IMR-90 (cell line): ENCODE results near the gene IFI35.
"Not testable (repeated sequence)": the region's sequence is repeated elsewhere in the genome, so short reads cannot be mapped to it uniquely, and the experiment has no call there.

Experiments
- BHLHE40 ChIP-seq: fragments of 150-350 bp; IDR thresholded peaks from 2 replicates; pipeline ENCODE4 v1.6.1; 2016; ENCODE audit warnings: mild to moderate bottlenecking, low read depth, low read length
- CEBPB ChIP-seq: IDR thresholded peaks from 2 replicates; pipeline ENCODE4 v1.6.1; 2012; ENCODE audit warnings: low read depth, low read length, improper control_type of control experiment
- FOS ChIP-seq: fragments of 150-350 bp; IDR thresholded peaks from 2 replicates; pipeline ENCODE4 v1.6.1; 2016; ENCODE audit warnings: low read depth, low read length
- MAZ ChIP-seq: IDR thresholded peaks from 2 replicates; pipeline ENCODE4 v1.6.1; 2012; ENCODE audit warnings: low read depth, mild to moderate bottlenecking, low read length, improper control_type of control experiment, moderate library complexity, borderline replicate concordance
- POLR2A ChIP-seq: IDR thresholded peaks from 2 replicates; pipeline ENCODE4 v1.6.1; 2012; ENCODE audit warnings: mild to moderate bottlenecking, low read depth, low read length
- RAD21 ChIP-seq: IDR thresholded peaks from 2 replicates; pipeline ENCODE4 v1.6.1; 2012; ENCODE audit warnings: low read length, improper control_type of control experiment
- RCOR1 ChIP-seq: IDR thresholded peaks from 2 replicates; pipeline ENCODE4 v1.6.1; 2012; ENCODE audit warnings: mild to moderate bottlenecking, low read length, improper control_type of control experiment; ENCODE audit not compliant: insufficient replicate concordance
- RFX5 ChIP-seq: IDR thresholded peaks from 2 replicates; pipeline ENCODE4 v1.8.0; 2012; ENCODE audit warnings: low read depth, mild to moderate bottlenecking, low read length, moderate library complexity
- SMC3 ChIP-seq: fragments of 150-350 bp; IDR thresholded peaks from 2 replicates; pipeline ENCODE4 v1.6.1; 2016; ENCODE audit warnings: low read depth, mild to moderate bottlenecking, antibody characterized with exemption, low read length, moderate library complexity
- USF2 ChIP-seq: fragments of 150-350 bp; IDR thresholded peaks from 2 replicates; pipeline ENCODE4 v1.6.1; 2017; ENCODE audit warnings: mild to moderate bottlenecking, antibody characterized with exemption, low read length, low read depth
- TF ChIP-seq, protein P1 (sequence below): conservative IDR thresholded peaks from 2 replicates; pipeline ENCODE4 v1.5.1; 2012; ENCODE audit warnings: mild to moderate bottlenecking, low read depth, low read length, improper control_type of control experiment

DNA sequence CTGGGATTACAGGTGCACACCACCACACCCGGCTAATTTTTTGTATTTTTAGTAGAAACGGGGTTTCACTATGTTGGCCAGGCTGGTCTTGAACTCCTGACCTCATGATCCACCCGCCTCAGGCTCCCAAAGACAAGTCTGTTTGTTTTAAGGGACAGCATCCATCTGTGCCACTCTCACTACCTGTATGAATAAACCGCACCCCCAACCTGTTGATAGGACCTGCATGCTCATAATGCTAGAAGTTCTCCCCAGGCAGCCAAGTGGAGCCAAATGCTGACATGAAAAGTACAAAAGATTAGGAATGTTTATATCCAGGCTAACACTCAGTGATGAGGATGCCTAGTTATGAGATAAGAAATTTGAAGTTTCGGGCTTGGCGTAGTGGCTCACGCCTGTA, 46.4 kb downstream of the IFI35 start:
- TF ChIP-seq, protein P1, sequence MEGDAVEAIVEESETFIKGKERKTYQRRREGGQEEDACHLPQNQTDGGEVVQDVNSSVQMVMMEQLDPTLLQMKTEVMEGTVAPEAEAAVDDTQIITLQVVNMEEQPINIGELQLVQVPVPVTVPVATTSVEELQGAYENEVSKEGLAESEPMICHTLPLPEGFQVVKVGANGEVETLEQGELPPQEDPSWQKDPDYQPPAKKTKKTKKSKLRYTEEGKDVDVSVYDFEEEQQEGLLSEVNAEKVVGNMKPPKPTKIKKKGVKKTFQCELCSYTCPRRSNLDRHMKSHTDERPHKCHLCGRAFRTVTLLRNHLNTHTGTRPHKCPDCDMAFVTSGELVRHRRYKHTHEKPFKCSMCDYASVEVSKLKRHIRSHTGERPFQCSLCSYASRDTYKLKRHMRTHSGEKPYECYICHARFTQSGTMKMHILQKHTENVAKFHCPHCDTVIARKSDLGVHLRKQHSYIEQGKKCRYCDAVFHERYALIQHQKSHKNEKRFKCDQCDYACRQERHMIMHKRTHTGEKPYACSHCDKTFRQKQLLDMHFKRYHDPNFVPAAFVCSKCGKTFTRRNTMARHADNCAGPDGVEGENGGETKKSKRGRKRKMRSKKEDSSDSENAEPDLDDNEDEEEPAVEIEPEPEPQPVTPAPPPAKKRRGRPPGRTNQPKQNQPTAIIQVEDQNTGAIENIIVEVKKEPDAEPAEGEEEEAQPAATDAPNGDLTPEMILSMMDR, result not testable (repeated sequence)
- TF ChIP-seq MAZ, POLR2A, CEBPB, RFX5, FOS, RCOR1, BHLHE40, RAD21, USF2, SMC3: not testable (repeated sequence)
